ENCODE data around the gene VAC14.
A peak's percentile ranks its signal among the peaks of the same experiment; 100 is the strongest.

The VAC14 gene

GRCh38 chr16:70721202-70721963 is 79.6 kb downstream of the VAC14 start:
- no peak for DNase-seq

- DNase-seq: peak; percentile 64 to 78 (median 70)
These were observed 80.3 kb downstream of the VAC14 start for GRCh38 chr16:70720425-70721201.

GRCh38 chr16:70717065-70717464 is 83.9 kb downstream of the VAC14 start:
- DNase-seq: no peak

- DNase-seq: no peak
These were observed 85.0 kb downstream of the VAC14 start for GRCh38 chr16:70715860-70716357.

GRCh38 chr16:70715055-70715858 is 85.7 kb downstream of the VAC14 start:
- DNase-seq: peak in 2 of 3 donors; percentile 38 to 49

GRCh38 chr16:70714581-70715054 is 86.3 kb downstream of the VAC14 start:
- no peak for DNase-seq

GRCh38 chr16:70713824-70714223 is 87.1 kb downstream of the VAC14 start:
- no peak for DNase-seq

GRCh38 chr16:70713342-70713741 is 87.6 kb downstream of the VAC14 start:
- DNase-seq: no peak

GRCh38 chr16:70712942-70713341 is 88.0 kb downstream of the VAC14 start:
- no peak for DNase-seq

- no peak for DNase-seq
These were observed 88.6 kb downstream of the VAC14 start for GRCh38 chr16:70712359-70712758.

GRCh38 chr16:70711211-70712031 is 89.5 kb downstream of the VAC14 start:
- DNase-seq: no peak

- no peak for DNase-seq
These were observed 90.3 kb downstream of the VAC14 start for GRCh38 chr16:70710422-70711210.

GRCh38 chr16:70709942-70710341 is 91.0 kb downstream of the VAC14 start:
- DNase-seq: no peak

- no peak for DNase-seq
These were observed 91.5 kb downstream of the VAC14 start for GRCh38 chr16:70709457-70709856.

GRCh38 chr16:70708366-70709246 is 92.4 kb downstream of the VAC14 start:
- no peak for DNase-seq

GRCh38 chr16:70706948-70707465 is 94.0 kb downstream of the VAC14 start:
- DNase-seq: no peak

- DNase-seq: no peak
These were observed 95.9 kb downstream of the VAC14 start for GRCh38 chr16:70705056-70705455.

GRCh38 chr16:70704586-70704985 is 96.4 kb downstream of the VAC14 start:
- DNase-seq: no peak

- DNase-seq: no peak
These were observed 97.0 kb downstream of the VAC14 start for GRCh38 chr16:70703835-70704381.

All from suppressor macrophage treated with lipopolysaccharide for 1 hour (primary cell).